ENCODE measurements around the gene YAF2. TPM values are rescaled to one million over a fixed set of nuclear protein-coding genes. Genes with fewer than 3 reads are reported as not detected.

Gene YAF2
- total RNA-seq, 1 donor from 2014 or later: 28.0 TPM

GRCh38 chr12:42109031-42109430 is 129.0 kb downstream of the YAF2 start:
- H3K27ac ChIP-seq: no peak overlapping the region
- ATAC-seq (no peak), DNase-seq (no peak)
- no peak overlapping the region for H3K4me3 ChIP-seq
- H3K36me3 ChIP-seq: no peaks in the 10 kb centered on the region
- TF ChIP-seq CTCF (IDR thresholded peaks at IDR 0.05): no peak
- H3K4me1 ChIP-seq: no peaks in the 10 kb centered on the region
- no peaks in the 10 kb centered on the region for H3K27me3 ChIP-seq
- intact Hi-C loops (cut with DNase I): no loop called here
- H3K9me3 ChIP-seq: no peaks in the 10 kb centered on the region

Other genes starting within 250 kb of the YAF2 start
- 15.7 TPM for gene GXYLT1, start 93.4 kb downstream of the YAF2 start, total RNA-seq
- 36.2 TPM for gene ZCRB1, start 87.8 kb upstream of the YAF2 start, total RNA-seq
- gene PPHLN1, start 87.9 kb upstream of the YAF2 start, total RNA-seq: 41.8 TPM